Astrocyte (in vitro differentiated cells and primary cell): Measurements from ENCODE around the gene BLTP3B. TPM values are rescaled to one million over a fixed set of nuclear protein-coding genes. Genes with fewer than 3 reads are reported as not detected.

Experiments
- DNase-seq: peaks from one replicate; pipeline ENCODE4 v3.0.0-alpha.2; 2010; ENCODE audit warnings: low read depth
- FAIRE-seq: peaks from 2 replicates; lab custom pipeline; 2011; peaks lifted over from hg19 to GRCh38; lab: Jason Lieb, UNC
- H2AFZ ChIP-seq: 2 replicates; pipeline ENCODE4 v1.6.0; 2012; ENCODE audit warnings: low read depth, low read length, inconsistent platforms
- H3K27ac ChIP-seq: 2 replicates; pipeline ENCODE4 v1.5.1; 2011; ENCODE audit warnings: low read depth, low read length, inconsistent platforms
- H3K27me3 ChIP-seq: 2 replicates; pipeline ENCODE4 v1.6.0; 2011; ENCODE audit warnings: low read length, inconsistent platforms; ENCODE audit not compliant: insufficient read depth
- H3K36me3 ChIP-seq: 2 replicates; pipeline ENCODE4 v1.5.1; 2011; ENCODE audit warnings: low read length, inconsistent platforms; ENCODE audit not compliant: insufficient read depth
- H3K4me1 ChIP-seq: 2 replicates; pipeline ENCODE4 v1.5.1; 2011; ENCODE audit warnings: low read length, inconsistent platforms; ENCODE audit not compliant: insufficient read depth
- H3K4me2 ChIP-seq: 2 replicates; pipeline ENCODE4 v1.6.0; 2012; ENCODE audit warnings: low read length, inconsistent platforms
- H3K4me3 ChIP-seq: 2 replicates; pipeline ENCODE4 v1.5.1; 2011; ENCODE audit warnings: low read depth, mild to moderate bottlenecking, low read length, inconsistent platforms; ENCODE audit not compliant: insufficient read depth
- H3K79me2 ChIP-seq: 2 replicates; pipeline ENCODE4 v1.6.0; 2012; ENCODE audit warnings: mild to moderate bottlenecking, low read length, inconsistent platforms; ENCODE audit not compliant: insufficient read depth
- H3K9ac ChIP-seq: 2 replicates; pipeline ENCODE4 v1.6.0; 2012; ENCODE audit warnings: mild to moderate bottlenecking, low read length, inconsistent platforms
- H3K9me3 ChIP-seq: 2 replicates; pipeline ENCODE4 v1.5.1; 2012; ENCODE audit warnings: low read depth, mild to moderate bottlenecking, low read length, inconsistent platforms; ENCODE audit not compliant: insufficient read depth
- H4K20me1 ChIP-seq: 2 replicates; pipeline ENCODE4 v1.6.0; 2012; ENCODE audit warnings: low read length, inconsistent platforms; ENCODE audit not compliant: insufficient read depth
- H3K27ac Mint-ChIP-seq: one replicate; pipeline ENCODE4 v1.8.0; 2021; ENCODE audit warnings: mild to moderate bottlenecking, mixed read lengths; ENCODE audit not compliant: unreplicated experiment
- H3K27me3 Mint-ChIP-seq: one replicate; pipeline ENCODE4 v1.8.0; 2021; ENCODE audit warnings: low read depth, mixed read lengths; ENCODE audit not compliant: unreplicated experiment
- H3K36me3 Mint-ChIP-seq: one replicate; pipeline ENCODE4 v1.8.0; 2021; ENCODE audit warnings: low read depth, mixed read lengths; ENCODE audit not compliant: unreplicated experiment
- H3K4me1 Mint-ChIP-seq: one replicate; pipeline ENCODE4 v1.8.0; 2021; ENCODE audit warnings: low read depth, mixed read lengths; ENCODE audit not compliant: unreplicated experiment
- H3K4me3 Mint-ChIP-seq: one replicate; pipeline ENCODE4 v1.8.0; 2021; ENCODE audit warnings: mild to moderate bottlenecking, moderate library complexity, mixed read lengths; ENCODE audit not compliant: unreplicated experiment
- H3K9me3 Mint-ChIP-seq: one replicate; pipeline ENCODE4 v1.8.0; 2021; ENCODE audit warnings: mild to moderate bottlenecking, mixed read lengths; ENCODE audit not compliant: unreplicated experiment
- EZH2 ChIP-seq: IDR thresholded peaks from 2 replicates; pipeline ENCODE4 v1.6.1; 2012; ENCODE audit warnings: mild to moderate bottlenecking, low read length, inconsistent platforms; ENCODE audit not compliant: insufficient read depth
- total RNA-seq: library from RNA; stranded (reverse); gene quantifications from 2 replicates; pipeline ENCODE4 v1.2.1, GENCODE V29; 2021
- TF ChIP-seq, protein P1 (sequence below): IDR thresholded peaks from 2 replicates; pipeline ENCODE4 v1.5.1; 2011; ENCODE audit warnings: low read depth, mild to moderate bottlenecking, inconsistent platforms, low read length, moderate library complexity; ENCODE audit not compliant: insufficient read depth

BLTP3B gene
- total RNA-seq, 1 donor from 2014 or later = 13.3 TPM

DNA sequence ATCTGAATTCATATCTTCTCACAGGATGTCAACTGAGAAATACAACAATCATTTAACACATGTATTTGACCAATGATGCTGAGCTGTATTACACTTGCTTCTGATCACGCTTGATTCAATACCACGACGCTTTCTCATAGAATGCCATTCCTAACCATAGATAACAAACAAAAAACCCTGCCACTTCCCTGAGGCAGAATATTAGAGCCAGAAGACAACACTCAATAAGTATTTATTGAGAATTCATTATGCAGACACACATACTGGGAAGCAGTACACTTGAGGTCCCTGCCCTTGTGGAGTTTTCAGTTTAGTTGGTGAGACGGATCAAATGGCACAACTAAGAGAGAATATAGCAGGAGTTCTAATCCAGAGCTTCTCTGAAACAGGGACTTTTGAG lies 32.4 kb downstream of the BLTP3B start:
- H3K36me3 Mint-ChIP-seq = no peaks in the 10 kb centered on the region
- no peak overlapping the region for H3K4me2 ChIP-seq
- H2AFZ ChIP-seq = no peak overlapping the region
- peaks cover 38% of the 10 kb centered on the region for H4K20me1 ChIP-seq
- H3K9me3 ChIP-seq = no peaks in the 10 kb centered on the region
- peaks cover 49% of the 10 kb centered on the region for H3K79me2 ChIP-seq
- DNase-seq = no peak
- H3K9ac ChIP-seq = no peak overlapping the region
- H3K4me3 ChIP-seq = no peak overlapping the region
- H3K36me3 ChIP-seq = no peaks in the 10 kb centered on the region
- FAIRE-seq = no peak
- no peak overlapping the region for H3K27ac ChIP-seq
- TF ChIP-seq EZH2 = no peak
- TF ChIP-seq, protein P1, sequence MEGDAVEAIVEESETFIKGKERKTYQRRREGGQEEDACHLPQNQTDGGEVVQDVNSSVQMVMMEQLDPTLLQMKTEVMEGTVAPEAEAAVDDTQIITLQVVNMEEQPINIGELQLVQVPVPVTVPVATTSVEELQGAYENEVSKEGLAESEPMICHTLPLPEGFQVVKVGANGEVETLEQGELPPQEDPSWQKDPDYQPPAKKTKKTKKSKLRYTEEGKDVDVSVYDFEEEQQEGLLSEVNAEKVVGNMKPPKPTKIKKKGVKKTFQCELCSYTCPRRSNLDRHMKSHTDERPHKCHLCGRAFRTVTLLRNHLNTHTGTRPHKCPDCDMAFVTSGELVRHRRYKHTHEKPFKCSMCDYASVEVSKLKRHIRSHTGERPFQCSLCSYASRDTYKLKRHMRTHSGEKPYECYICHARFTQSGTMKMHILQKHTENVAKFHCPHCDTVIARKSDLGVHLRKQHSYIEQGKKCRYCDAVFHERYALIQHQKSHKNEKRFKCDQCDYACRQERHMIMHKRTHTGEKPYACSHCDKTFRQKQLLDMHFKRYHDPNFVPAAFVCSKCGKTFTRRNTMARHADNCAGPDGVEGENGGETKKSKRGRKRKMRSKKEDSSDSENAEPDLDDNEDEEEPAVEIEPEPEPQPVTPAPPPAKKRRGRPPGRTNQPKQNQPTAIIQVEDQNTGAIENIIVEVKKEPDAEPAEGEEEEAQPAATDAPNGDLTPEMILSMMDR = no peak
- no peak overlapping the region for H3K4me3 Mint-ChIP-seq
- H3K27me3 Mint-ChIP-seq = no peaks in the 10 kb centered on the region
- H3K27me3 ChIP-seq = no peaks in the 10 kb centered on the region
- peaks cover 3% of the 10 kb centered on the region for H3K9me3 Mint-ChIP-seq
- no peaks in the 10 kb centered on the region for H3K4me1 Mint-ChIP-seq
- H3K4me1 ChIP-seq = no peaks in the 10 kb centered on the region
- no peak overlapping the region for H3K27ac Mint-ChIP-seq

DNA sequence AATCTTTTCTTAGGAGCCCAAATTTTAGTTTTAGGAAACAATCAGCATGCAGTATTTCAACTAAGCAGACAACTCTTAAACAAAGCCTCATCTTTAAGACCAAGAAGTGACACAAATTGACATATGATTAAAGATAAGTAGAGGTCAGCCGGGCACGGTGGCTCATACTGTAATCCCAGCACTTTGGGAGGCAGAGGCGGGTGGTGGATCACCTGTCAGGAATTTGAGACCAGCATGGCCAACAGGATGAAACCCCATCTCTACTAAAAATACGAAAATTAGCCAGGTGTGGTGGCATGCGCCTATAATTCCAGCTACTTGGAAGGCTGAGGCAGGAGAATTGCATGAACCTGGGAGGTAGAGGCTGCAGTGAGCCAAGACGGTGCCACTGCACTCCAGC lies 35.8 kb downstream of the BLTP3B start:
- H3K36me3 Mint-ChIP-seq = no peaks in the 10 kb centered on the region
- Histone ChIP-seq H3K9ac (no peak overlapping the region), H4K20me1 (peaks cover 13% of the 10 kb centered on the region), H3K9me3 (no peaks in the 10 kb centered on the region), H3K4me1 (no peaks in the 10 kb centered on the region), H3K36me3 (no peaks in the 10 kb centered on the region), H3K4me2 (no peak overlapping the region), H3K27ac (no peak overlapping the region), H2AFZ (no peak overlapping the region), H3K79me2 (peaks cover 30% of the 10 kb centered on the region), H3K27me3 (no peaks in the 10 kb centered on the region), H3K4me3 (no peak overlapping the region)
- no peak overlapping the region for H3K4me3 Mint-ChIP-seq
- H3K9me3 Mint-ChIP-seq = peaks cover 3% of the 10 kb centered on the region
- H3K27me3 Mint-ChIP-seq = no peaks in the 10 kb centered on the region
- no peak overlapping the region for H3K27ac Mint-ChIP-seq
- no peaks in the 10 kb centered on the region for H3K4me1 Mint-ChIP-seq
- no peak for TF ChIP-seq EZH2
- TF ChIP-seq, protein P1 = no peak
- DNase-seq = no peak
- no peak for FAIRE-seq

DNA sequence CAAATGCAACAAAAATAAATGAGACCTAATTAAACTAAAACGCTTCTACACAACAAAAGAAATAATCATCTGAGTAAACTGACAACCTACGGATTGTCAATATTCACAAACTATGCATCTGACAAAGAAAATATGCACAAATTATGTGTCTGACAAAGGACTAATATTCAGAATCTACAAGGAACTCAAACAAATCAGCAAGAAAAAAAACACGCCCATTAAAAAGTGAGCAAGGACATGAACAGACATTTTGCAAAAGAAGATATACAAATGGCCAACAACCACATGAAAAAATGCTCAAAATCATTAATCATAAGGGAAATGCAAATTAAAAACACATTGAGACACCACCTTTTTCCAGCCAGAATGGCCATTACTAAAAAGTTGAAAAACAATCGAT lies 37.0 kb downstream of the BLTP3B start:
- no peak for FAIRE-seq

More for the DNA sequence above, 37.0 kb downstream of the BLTP3B start:
- H3K4me2 ChIP-seq = no peak overlapping the region
- H3K79me2 ChIP-seq = peaks cover 28% of the 10 kb centered on the region
- H3K27ac ChIP-seq = no peak overlapping the region
- Mint-ChIP-seq H3K9me3 (peaks cover 3% of the 10 kb centered on the region), H3K27me3 (no peaks in the 10 kb centered on the region), H3K4me1 (no peaks in the 10 kb centered on the region), H3K27ac (no peak overlapping the region), H3K36me3 (no peaks in the 10 kb centered on the region), H3K4me3 (no peak overlapping the region)
- H3K9ac ChIP-seq = no peak overlapping the region
- peaks cover 11% of the 10 kb centered on the region for H4K20me1 ChIP-seq
- no peaks in the 10 kb centered on the region for H3K9me3 ChIP-seq
- TF ChIP-seq, protein P1 = no peak
- TF ChIP-seq EZH2 = no peak
- no peaks in the 10 kb centered on the region for H3K4me1 ChIP-seq
- H2AFZ ChIP-seq = no peak overlapping the region
- H3K27me3 ChIP-seq = no peaks in the 10 kb centered on the region
- DNase-seq = no peak
- H3K36me3 ChIP-seq = no peaks in the 10 kb centered on the region
- no peak overlapping the region for H3K4me3 ChIP-seq
